Subcutaneous adipose tissue (tissue), 4 donors: ENCODE results near the gene CRIM1. TPM values are rescaled to one million over a fixed set of nuclear protein-coding genes. Genes with fewer than 3 reads are reported as not detected.

Source experiments
- total RNA-seq, 4 donors: library from RNA; depleted of rRNA; stranded (reverse); fragments of >200 nt; gene quantifications; one replicate each; pipeline ENCODE4 v1.1.0, GENCODE V29; 2016
- TF ChIP-seq, protein P1 (sequence below): fragments of 450-650 bp; IDR thresholded peaks from one replicate; pipeline ENCODE4 v1.5.1; 2016; ENCODE audit warnings: low read depth, mild to moderate bottlenecking, control low read depth, antibody characterized with exemption, moderate library complexity

Gene CRIM1
- total RNA-seq, 4 donors from 2014 or later = 153 to 269 (median 233) TPM

- TF ChIP-seq, protein P1, sequence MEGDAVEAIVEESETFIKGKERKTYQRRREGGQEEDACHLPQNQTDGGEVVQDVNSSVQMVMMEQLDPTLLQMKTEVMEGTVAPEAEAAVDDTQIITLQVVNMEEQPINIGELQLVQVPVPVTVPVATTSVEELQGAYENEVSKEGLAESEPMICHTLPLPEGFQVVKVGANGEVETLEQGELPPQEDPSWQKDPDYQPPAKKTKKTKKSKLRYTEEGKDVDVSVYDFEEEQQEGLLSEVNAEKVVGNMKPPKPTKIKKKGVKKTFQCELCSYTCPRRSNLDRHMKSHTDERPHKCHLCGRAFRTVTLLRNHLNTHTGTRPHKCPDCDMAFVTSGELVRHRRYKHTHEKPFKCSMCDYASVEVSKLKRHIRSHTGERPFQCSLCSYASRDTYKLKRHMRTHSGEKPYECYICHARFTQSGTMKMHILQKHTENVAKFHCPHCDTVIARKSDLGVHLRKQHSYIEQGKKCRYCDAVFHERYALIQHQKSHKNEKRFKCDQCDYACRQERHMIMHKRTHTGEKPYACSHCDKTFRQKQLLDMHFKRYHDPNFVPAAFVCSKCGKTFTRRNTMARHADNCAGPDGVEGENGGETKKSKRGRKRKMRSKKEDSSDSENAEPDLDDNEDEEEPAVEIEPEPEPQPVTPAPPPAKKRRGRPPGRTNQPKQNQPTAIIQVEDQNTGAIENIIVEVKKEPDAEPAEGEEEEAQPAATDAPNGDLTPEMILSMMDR = no peak
Observed at GRCh38 chr2:36458106-36458505, 102.5 kb downstream of the CRIM1 start.

GRCh38 chr2:36459725-36460137 lies 104.2 kb downstream of the CRIM1 start:
- TF ChIP-seq, protein P1 = no peak

GRCh38 chr2:36461039-36461681 lies 105.6 kb downstream of the CRIM1 start:
- TF ChIP-seq, protein P1 = no peak

GRCh38 chr2:36462311-36462935 lies 106.8 kb downstream of the CRIM1 start:
- TF ChIP-seq, protein P1 = no peak

GRCh38 chr2:36463365-36463764 lies 107.8 kb downstream of the CRIM1 start:
- TF ChIP-seq, protein P1 = no peak

- TF ChIP-seq, protein P1 = no peak
Observed at GRCh38 chr2:36464006-36464721, 108.6 kb downstream of the CRIM1 start.

DNA sequence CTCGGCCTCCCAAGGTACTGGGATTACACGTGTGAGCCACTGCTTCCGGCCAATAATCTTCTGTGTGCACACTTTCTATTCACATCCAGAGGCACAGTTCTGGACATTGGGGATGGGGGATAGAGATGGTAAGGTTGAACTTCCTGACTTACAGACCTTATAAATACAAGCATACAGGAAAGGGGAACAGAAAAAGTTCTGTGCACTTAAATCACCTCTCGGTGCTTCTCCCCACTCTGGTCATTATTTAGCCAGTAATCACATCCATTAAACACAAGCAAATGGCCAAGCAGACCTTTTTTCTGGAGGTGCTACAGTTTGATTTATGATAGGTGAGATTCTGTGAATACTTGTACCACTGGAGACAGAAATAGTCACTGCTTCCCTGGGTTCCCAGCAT lies 110.6 kb downstream of the CRIM1 start:
- TF ChIP-seq, protein P1 = no peak
